Adrenal gland (tissue), 5 donors: ENCODE data around the gene SYNE1.

Experiments
- POLR2A ChIP-seq, 2 donors: fragments of 450-650 bp; IDR thresholded peaks; one replicate each; pipeline ENCODE4 v1.6.1; 2017; ENCODE audit warnings: antibody characterized with exemption in 2 of 2, mild to moderate bottlenecking in 2 of 2, moderate library complexity in 1 of 2
- TF ChIP-seq, protein P1 (sequence below), 6 experiments: fragments of 450-650 bp in 4 of 6; fragments of 200-600 bp in 2 of 6; sonication (generic) in 1 of 6; IDR thresholded peaks; 1 replicate in 5 of 6; 2 replicates in 1 of 6; pipeline versions ENCODE4 v1.5.1 to v1.8.0; 2016 to 2021; ENCODE audit warnings: antibody characterized with exemption in 6 of 6, mild to moderate bottlenecking in 2 of 6, moderate library complexity in 1 of 6
- donor health status: DM: no; HTN: no; CAD: no.

DNA sequence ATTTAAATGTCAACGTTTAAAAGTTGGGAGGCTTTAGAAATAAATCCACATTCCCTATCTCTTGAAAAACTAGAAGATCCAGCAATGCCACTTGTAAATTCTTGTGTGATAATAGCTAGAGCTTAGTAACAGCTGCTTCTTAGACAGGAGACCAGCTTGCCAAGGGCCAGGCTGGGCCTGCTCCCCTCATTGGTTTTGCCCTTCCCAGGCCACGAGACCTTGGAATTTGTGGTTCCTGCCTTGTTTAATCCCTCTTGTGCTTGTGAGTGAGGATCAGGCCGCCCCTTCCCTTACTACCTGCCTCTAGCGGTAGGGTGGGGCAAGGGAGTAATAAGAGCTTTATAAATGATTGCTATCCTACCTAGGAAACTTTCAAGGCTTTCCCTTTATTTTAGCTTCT lies 363.5 kb downstream of the SYNE1 start:
- TF ChIP-seq, protein P1, sequence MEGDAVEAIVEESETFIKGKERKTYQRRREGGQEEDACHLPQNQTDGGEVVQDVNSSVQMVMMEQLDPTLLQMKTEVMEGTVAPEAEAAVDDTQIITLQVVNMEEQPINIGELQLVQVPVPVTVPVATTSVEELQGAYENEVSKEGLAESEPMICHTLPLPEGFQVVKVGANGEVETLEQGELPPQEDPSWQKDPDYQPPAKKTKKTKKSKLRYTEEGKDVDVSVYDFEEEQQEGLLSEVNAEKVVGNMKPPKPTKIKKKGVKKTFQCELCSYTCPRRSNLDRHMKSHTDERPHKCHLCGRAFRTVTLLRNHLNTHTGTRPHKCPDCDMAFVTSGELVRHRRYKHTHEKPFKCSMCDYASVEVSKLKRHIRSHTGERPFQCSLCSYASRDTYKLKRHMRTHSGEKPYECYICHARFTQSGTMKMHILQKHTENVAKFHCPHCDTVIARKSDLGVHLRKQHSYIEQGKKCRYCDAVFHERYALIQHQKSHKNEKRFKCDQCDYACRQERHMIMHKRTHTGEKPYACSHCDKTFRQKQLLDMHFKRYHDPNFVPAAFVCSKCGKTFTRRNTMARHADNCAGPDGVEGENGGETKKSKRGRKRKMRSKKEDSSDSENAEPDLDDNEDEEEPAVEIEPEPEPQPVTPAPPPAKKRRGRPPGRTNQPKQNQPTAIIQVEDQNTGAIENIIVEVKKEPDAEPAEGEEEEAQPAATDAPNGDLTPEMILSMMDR (IDR thresholded peaks at IDR 0.05), result no peak
- TF ChIP-seq POLR2A (IDR thresholded peaks at IDR 0.05), result no peak
